Vagina (tissue), 2 donors: ENCODE data around the gene LZTS2.

ENCODE experiments used
- POLR2AphosphoS5 ChIP-seq, 2 donors: sonication (generic); formaldehyde crosslinking; IDR thresholded peaks; one replicate each; pipeline ENCODE4 v1.9.0; 2017; ENCODE audit warnings: antibody characterized with exemption in 2 of 2, mild to moderate bottlenecking in 2 of 2, low read depth in 1 of 2; ENCODE audit not compliant: insufficient read depth in 1 of 2
- TF ChIP-seq, protein P1 (sequence below), 3 experiments: fragments of 450-650 bp in 2 of 3; fragments of 200-600 bp in 1 of 3; sonication (generic) in 1 of 3; IDR thresholded peaks; one replicate each; pipeline ENCODE4 v1.5.1; 2017 to 2019; ENCODE audit warnings: antibody characterized with exemption in 3 of 3, mild to moderate bottlenecking in 2 of 3, moderate library complexity in 2 of 3

DNA sequence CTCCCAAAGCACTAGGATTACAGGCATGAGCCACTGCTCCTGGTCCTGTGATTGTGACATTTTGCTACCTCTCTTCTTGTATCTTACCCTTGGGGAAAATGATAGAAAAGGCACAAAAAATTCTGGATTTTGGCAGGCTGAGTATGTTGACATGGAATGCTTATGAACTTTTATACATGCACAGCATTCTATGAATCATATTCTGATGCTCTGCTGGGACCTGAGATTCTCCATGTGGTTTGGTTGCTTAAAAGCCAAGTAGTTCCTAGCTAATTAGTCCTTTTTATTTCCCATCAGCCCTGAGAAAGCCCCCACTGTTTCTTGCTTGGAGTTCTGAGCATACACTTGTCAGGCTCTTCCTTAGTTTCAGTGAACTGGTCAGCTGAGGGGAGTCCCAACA, 53.9 kb downstream of the LZTS2 start:
- TF ChIP-seq, protein P1, sequence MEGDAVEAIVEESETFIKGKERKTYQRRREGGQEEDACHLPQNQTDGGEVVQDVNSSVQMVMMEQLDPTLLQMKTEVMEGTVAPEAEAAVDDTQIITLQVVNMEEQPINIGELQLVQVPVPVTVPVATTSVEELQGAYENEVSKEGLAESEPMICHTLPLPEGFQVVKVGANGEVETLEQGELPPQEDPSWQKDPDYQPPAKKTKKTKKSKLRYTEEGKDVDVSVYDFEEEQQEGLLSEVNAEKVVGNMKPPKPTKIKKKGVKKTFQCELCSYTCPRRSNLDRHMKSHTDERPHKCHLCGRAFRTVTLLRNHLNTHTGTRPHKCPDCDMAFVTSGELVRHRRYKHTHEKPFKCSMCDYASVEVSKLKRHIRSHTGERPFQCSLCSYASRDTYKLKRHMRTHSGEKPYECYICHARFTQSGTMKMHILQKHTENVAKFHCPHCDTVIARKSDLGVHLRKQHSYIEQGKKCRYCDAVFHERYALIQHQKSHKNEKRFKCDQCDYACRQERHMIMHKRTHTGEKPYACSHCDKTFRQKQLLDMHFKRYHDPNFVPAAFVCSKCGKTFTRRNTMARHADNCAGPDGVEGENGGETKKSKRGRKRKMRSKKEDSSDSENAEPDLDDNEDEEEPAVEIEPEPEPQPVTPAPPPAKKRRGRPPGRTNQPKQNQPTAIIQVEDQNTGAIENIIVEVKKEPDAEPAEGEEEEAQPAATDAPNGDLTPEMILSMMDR (IDR thresholded peaks at IDR 0.05): no peak
- TF ChIP-seq POLR2AphosphoS5 (IDR thresholded peaks at IDR 0.05; ENCODE audit: insufficient read depth in 1 of 2, low read depth in 1 of 2): no peak
